Measurements from ENCODE around the gene CAMK1D. TPM values are rescaled to one million over a fixed set of nuclear protein-coding genes. Genes with fewer than 3 reads are reported as not detected.
A peak's percentile ranks its signal among the peaks of the same experiment; 100 is the strongest.

Gene CAMK1D
- total RNA-seq, 1 donor from 2014 or later = 6.5 TPM

GRCh38 chr10:12367272-12367671 lies 17.9 kb downstream of the CAMK1D start:
- Mint-ChIP-seq H3K4me1 (no peaks in the 10 kb centered on the region), H3K9me3 (no peaks in the 10 kb centered on the region), H3K4me3 (no peak overlapping the region), H3K36me3 (ENCODE audit: low read depth) (peaks cover 3% of the 10 kb centered on the region), H3K27me3 (ENCODE audit: low read depth) (no peaks in the 10 kb centered on the region), H3K27ac (ENCODE audit: unreplicated experiment) (no peak overlapping the region)
- no peak for TF ChIP-seq CTCF (conservative IDR thresholded peaks at IDR 0.05)
- DNase-seq (ENCODE audit: low read depth, low spot score) = no peak

- no peaks in the 10 kb centered on the region for H3K9me3 Mint-ChIP-seq
- no peak overlapping the region for H3K4me3 Mint-ChIP-seq
- TF ChIP-seq CTCF (conservative IDR thresholded peaks at IDR 0.05) = no peak
- H3K27ac Mint-ChIP-seq (ENCODE audit: unreplicated experiment) = no peak overlapping the region
- no peaks in the 10 kb centered on the region for H3K4me1 Mint-ChIP-seq
- H3K36me3 Mint-ChIP-seq (ENCODE audit: low read depth) = peaks cover 3% of the 10 kb centered on the region
- H3K27me3 Mint-ChIP-seq (ENCODE audit: low read depth) = no peaks in the 10 kb centered on the region
- no peak for DNase-seq (ENCODE audit: low read depth, low spot score)
Observed at GRCh38 chr10:12369982-12370381, 20.6 kb downstream of the CAMK1D start.

- no peaks in the 10 kb centered on the region for H3K4me1 Mint-ChIP-seq
- no peak overlapping the region for H3K4me3 Mint-ChIP-seq
- H3K27me3 Mint-ChIP-seq (ENCODE audit: low read depth) = no peaks in the 10 kb centered on the region
- no peaks in the 10 kb centered on the region for H3K36me3 Mint-ChIP-seq (ENCODE audit: low read depth)
- TF ChIP-seq CTCF (conservative IDR thresholded peaks at IDR 0.05) = no peak
- no peak overlapping the region for H3K27ac Mint-ChIP-seq (ENCODE audit: unreplicated experiment)
- no peaks in the 10 kb centered on the region for H3K9me3 Mint-ChIP-seq
- no peak for DNase-seq (ENCODE audit: low read depth, low spot score)
Observed at GRCh38 chr10:12372846-12373245, 23.5 kb downstream of the CAMK1D start.

GRCh38 chr10:12375076-12375504 lies 25.7 kb downstream of the CAMK1D start:
- no peak for DNase-seq (ENCODE audit: low read depth, low spot score)
- Mint-ChIP-seq H3K4me3 (no peak overlapping the region), H3K27me3 (ENCODE audit: low read depth) (no peaks in the 10 kb centered on the region), H3K4me1 (no peaks in the 10 kb centered on the region), H3K9me3 (no peaks in the 10 kb centered on the region), H3K36me3 (ENCODE audit: low read depth) (no peaks in the 10 kb centered on the region), H3K27ac (ENCODE audit: unreplicated experiment) (peak overlapping the region; percentile 91)
- TF ChIP-seq CTCF (conservative IDR thresholded peaks at IDR 0.05) = no peak

GRCh38 chr10:12376211-12376610 lies 26.9 kb downstream of the CAMK1D start:
- no peak for TF ChIP-seq CTCF (conservative IDR thresholded peaks at IDR 0.05)
- H3K27ac Mint-ChIP-seq (ENCODE audit: unreplicated experiment) = no peak overlapping the region
- no peaks in the 10 kb centered on the region for H3K36me3 Mint-ChIP-seq (ENCODE audit: low read depth)
- H3K4me3 Mint-ChIP-seq = no peak overlapping the region
- DNase-seq (ENCODE audit: low read depth, low spot score) = no peak
- H3K4me1 Mint-ChIP-seq = peaks cover 4% of the 10 kb centered on the region
- H3K9me3 Mint-ChIP-seq = no peaks in the 10 kb centered on the region
- H3K27me3 Mint-ChIP-seq (ENCODE audit: low read depth) = no peaks in the 10 kb centered on the region

Measured in neural crest cell (in vitro differentiated cells).